ENCODE results near the gene MFSD11.
"Not testable (repeated sequence)": the region's sequence is repeated elsewhere in the genome, so short reads cannot be mapped to it uniquely, and the experiment has no call there.

Gene MFSD11

DNA sequence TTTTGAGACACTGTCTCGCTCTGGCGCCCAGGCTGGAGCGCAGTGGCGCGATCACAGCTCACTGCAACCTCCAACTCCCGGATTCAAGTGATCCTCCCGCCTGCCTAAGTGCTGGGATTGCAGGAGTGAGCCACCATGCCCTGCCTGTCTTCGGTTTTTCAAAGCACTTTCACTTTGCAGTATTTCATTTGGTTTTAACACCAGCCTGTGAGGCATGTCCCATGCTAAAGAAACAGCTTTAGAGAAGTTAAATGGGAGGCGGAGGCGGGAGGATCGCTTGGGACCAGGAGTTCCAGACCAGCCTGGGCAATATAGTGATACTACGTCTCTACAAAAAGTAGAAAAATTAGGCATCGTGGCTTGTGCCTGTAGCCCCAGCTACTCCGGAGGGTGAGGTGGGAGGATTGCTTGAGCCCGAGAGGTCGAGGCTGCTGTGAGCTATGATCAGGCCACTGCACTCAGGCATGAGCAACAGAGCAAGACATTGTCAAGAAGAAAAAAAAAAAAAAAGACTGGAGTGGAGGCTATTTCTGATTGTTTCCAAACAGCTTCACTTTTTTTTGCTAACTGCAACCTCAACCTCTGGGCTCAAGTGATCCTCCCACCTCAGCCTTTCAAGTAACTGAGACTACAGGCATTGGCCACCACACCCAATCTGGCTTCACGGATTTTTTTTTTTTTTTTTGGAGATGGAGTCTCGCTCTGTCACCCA, 10.0 kb upstream of the MFSD11 start:
- no peak for DNase-seq

DNA sequence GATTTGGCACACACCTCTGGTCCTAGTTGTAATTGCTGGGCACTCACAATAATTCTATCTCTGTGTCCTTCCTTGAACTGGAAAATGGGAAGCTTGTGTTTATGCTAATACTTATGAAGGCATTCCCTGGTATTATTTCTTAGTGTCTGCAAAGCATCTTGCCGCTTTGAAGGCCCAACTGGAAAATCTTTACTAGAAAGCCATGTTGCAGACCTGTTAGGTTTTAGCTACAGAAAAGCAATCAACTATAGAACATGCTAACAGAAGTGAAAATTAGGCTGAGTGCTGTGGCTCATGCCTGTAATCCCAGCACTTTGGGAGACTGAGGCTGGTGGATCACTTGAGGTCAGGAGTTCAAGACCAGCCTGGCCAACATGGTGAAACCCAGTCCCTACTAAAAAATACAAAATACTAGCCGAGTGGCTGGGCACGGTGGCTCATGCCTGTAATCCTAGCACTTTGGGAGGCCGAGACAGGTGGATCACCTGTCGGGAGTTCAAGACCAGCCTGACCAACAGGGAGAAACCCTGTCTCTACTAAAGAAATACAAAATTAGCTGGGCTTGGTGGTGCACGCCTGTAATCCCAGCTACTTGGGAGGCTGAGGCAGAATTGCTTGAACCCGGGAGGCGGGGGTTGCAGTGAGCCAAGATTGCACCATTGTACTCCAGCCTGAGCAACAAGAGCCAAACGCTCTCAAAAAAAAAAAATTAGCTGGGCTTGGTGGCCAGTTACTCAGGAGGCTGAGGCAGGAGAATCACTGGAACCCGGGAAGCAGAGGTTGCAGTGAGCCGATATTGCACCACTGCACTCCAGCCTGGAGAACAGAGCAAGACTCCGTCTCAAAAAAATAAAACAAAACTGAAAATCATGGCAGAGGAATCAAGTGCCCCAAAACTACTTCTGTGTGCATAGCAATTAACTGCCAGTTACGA, 5.9 kb upstream of the MFSD11 start:
- not testable (repeated sequence) for DNase-seq

DNA sequence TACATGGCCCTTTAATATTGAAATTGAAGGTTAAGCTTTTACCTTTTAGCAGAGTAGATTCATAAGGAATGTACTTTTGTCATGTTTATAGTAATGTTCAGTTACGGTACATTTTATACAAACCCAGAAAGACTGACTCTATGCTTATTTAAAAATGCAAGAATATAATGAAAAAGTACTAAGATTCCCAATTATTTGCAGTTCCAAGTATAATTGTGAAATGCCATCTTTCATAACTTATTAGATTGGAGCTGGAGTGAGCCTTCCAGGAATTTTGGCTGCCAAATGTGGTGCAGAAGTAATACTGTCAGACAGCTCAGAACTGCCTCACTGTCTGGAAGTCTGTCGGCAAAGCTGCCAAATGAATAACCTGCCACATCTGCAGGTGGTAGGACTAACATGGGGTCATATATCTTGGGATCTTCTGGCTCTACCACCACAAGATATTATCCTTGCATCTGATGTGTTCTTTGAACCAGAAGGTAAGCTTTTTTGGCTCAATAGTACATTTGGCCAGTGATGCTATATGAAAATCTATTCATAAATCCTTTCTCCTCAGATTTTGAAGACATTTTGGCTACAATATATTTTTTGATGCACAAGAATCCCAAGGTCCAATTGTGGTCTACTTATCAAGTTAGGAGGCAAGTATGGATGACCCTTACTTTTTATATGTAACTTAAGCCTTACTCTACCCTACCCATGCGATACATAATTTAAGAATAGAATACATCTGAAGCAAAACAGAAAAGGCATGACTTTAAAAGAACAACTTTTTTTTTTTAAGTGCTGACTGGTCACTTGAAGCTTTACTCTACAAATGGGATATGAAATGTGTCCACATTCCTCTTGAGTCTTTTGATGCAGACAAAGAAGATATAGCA, 4.9 kb upstream of the MFSD11 start:
- DNase-seq: no peak

DNA sequence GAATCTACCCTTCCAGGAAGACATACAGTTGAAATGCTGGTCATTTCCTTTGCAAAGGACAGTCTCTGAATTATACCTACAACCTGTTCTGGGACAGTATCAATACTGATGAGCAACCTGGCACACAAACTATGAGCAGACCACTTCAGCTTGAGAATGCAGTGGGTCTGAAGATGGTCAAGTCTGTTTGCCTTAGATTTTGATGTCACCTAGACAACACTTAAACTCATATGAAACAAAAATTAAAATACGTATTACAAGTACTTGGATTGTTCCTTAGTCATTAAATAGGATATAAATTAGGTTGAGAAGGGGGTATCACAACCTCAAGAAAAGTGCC, 4.3 kb upstream of the MFSD11 start:
- no peak for DNase-seq

GRCh38 chr17:76734080-76734840, 3.7 kb upstream of the MFSD11 start:
- no peak for DNase-seq

- no peak for DNase-seq
Observed at GRCh38 chr17:76735006-76735405, 2.9 kb upstream of the MFSD11 start.

GRCh38 chr17:76735586-76736348, 2.2 kb upstream of the MFSD11 start:
- no peak for DNase-seq

DNA sequence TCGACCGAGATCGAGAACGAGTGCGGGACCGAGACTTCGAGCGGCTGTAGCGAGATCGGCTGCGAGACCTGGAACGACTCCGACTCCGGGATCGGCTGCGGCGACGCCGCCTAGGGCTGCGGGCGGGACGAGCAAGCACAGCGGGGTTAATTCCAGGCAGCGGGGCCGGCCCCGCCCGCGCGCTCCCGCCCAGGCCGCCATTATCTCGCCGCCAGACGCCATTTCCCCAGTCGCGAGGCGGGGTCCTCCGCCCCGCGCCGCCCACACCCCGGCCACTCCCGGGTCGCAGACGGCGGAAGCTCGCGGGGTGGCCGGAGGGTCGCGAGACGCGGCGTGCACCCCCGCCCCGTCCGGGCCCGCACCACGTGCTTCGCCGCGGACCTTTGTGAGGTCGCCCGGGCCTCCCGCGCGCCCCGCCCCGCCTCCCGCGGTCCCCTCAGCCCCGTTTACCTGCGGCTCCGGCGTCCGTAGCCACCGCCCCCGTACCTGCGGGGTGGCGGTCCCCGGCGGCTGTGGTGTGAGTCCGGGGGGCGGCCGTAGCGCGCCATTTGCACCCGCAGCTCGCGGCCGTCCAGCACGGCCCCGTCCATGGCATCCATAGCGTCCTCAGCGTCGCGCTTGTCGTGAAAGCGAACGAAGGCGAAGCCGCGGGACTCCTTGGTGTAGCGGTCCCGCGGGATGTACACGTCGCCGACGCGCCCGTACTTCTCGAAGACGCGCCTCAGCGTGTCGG, 1.4 kb upstream of the MFSD11 start:
- peak; percentile 86 for DNase-seq

DNA sequence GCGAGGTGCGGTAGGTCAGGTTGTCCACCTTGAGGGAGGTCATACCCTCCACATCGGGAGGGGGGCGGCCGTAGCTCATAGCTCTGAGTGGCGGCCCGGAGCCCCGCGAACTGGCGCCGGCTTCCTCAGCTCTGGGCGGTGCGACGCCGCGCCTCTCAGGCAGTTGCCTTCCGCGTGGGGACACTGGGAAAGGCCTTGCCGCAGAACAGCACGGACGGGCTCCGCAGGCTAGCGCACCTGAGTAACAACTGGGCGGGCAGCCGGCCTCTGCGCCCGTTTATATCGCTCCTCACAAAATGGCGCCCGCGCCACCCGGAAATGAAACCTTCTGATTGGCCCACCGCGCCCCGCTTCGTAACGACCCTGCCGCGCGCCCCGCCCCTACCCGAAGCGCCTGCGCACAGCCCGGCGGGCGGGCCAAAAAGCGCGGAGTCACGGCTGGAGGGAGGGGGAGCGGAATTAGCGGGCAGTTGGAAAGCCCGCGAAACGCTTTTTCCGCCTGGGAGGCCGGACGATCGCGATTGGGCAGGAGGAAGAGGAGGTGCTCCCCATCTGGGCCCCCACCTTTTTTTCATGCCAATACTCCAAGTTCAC, 740 bp upstream of the MFSD11 start, which contains the start of gene SRSF2:
SRSF2 (minus strand) TSS at position 250 of the 594 bp plus-strand sequence; CDS start at position 79, 171 bp downstream.
- peak; percentile 100 for DNase-seq

DNA sequence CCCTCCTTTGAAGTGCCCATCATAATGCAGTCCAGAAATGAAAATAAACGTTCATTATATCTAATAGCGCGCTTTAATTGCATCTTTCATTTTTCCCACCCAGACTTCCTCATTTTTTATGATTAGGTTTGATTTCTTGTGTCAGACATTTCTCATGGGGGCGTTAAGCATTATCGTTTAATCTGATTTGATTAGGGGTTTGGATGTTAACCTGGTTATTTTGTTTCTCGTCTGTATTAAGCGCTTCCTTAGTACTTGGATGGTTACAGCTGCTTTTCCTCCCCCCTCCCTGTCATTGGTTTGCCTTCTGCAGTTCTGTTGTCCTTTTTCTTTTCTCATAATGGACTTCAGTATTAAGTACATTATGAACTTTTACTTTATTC, 540 bp downstream of the MFSD11 start:
- no peak for DNase-seq

DNA sequence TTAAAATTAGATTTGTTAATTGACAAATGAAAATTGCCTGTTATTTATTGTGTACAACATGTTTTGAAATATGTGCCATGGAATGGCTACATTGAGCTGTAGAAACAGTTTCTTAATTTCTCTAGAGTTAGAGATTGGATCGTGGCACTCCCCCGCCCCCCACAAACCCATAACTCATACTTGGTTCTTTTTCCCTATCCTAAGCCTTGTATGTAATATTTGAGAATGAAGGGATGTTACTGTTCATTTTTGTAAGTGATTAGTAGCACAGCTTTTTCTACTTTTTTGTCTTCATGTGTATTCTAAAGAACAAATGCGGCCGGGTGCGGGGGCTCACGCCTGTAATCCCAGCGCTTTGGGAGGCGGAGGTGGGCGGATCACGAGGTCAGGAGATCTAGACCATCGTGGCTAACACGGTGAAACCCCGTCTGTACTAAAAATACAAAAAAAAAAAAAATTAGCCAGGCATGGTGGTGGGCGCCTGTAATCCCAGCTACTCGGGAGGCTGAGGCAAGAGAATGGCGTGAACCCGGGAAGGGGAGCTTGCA, 1.7 kb downstream of the MFSD11 start:
- DNase-seq: not testable (repeated sequence)

DNA sequence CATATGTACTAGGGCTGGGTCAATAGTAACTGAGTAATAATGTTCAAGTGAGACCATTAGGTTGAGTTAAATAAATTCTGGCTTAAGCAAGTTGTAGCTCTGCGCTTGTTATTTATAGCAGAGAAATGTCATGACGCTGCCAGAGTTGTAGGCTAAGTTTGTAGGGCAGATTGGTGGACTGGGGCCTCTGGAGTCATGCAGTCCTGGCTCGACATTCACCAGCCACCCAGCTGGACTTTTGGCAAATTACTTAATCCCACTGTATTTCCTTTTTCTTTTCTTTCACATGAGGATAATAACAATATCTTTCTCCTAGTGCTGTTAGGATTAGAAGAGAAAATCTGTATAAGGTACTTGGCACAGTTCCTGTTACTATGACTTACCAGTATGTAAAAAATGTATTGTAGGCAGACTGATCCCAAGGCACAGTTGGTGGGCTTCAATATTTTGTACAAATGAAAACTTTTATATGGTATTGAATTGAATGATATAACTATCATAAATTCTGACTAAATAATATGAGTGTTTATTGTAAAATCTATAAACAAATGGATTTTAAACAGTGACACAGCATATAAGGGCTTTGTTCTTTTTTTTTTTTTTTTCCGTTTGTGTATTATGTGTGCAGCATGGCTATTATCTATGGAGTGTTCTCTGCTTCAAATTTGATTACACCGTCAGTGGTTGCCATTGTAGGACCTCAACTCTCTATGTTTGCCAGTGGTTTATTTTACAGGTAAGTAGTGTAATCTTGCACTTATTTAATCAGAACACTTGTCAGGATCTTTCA, 2.6 kb downstream of the MFSD11 start:
- peak; percentile 39 for DNase-seq

- DNase-seq: no peak
Observed at GRCh38 chr17:76742958-76743357, 5.0 kb downstream of the MFSD11 start.

- no peak for DNase-seq
Observed at GRCh38 chr17:76744747-76745146, 6.8 kb downstream of the MFSD11 start.

- not testable (repeated sequence) for DNase-seq
Observed at GRCh38 chr17:76745785-76746184, 7.9 kb downstream of the MFSD11 start.

- no peak for DNase-seq
Observed at GRCh38 chr17:76747716-76748363, 9.9 kb downstream of the MFSD11 start.

GRCh38 chr17:76748657-76749056, 10.7 kb downstream of the MFSD11 start:
- DNase-seq: no peak

GRCh38 chr17:76751416-76751993, 13.6 kb downstream of the MFSD11 start:
- DNase-seq: no peak
